NB4 (cell line): ENCODE data around the gene CARS1.

Source experiments
- DNase-seq: peaks from one replicate; pipeline ENCODE4 v3.0.0; 2010; ENCODE audit warnings: low read depth
- H3K4me3 ChIP-seq: one replicate; pipeline ENCODE4 v1.5.1; 2011; ENCODE audit warnings: mild to moderate bottlenecking, low read depth, low read length, moderate library complexity
- CTCF ChIP-seq: IDR thresholded peaks from one replicate; pipeline ENCODE4 v1.5.1; 2012; ENCODE audit warnings: low read depth, low read length
- MAX ChIP-seq: IDR thresholded peaks from 2 replicates; pipeline ENCODE4 v1.6.1; 2011; ENCODE audit warnings: low read depth, low read length
- MYC ChIP-seq: IDR thresholded peaks from 2 replicates; pipeline ENCODE4 v1.6.1; 2011; ENCODE audit warnings: low read depth, low read length
- POLR2A ChIP-seq: IDR thresholded peaks from 2 replicates; pipeline ENCODE4 v1.6.1; 2011; ENCODE audit warnings: mild to moderate bottlenecking; ENCODE audit not compliant: insufficient read length; ENCODE audit errors: extremely low read depth

CARS1 gene

GRCh38 chr11:3094223-3094824, 37.1 kb upstream of the CARS1 start:
- TF ChIP-seq MAX (no peak), MYC (no peak), CTCF (no peak), POLR2A (no peak)
- H3K4me3 ChIP-seq = no peak overlapping the region
- no peak for DNase-seq

GRCh38 chr11:3093281-3094191, 36.3 kb upstream of the CARS1 start:
- DNase-seq = peak; percentile 15
- TF ChIP-seq POLR2A (no peak), MAX (no peak), CTCF (no peak), MYC (no peak)
- H3K4me3 ChIP-seq = no peak overlapping the region

GRCh38 chr11:3092603-3093141, 35.4 kb upstream of the CARS1 start:
- TF ChIP-seq MAX = no peak
- no peak for TF ChIP-seq CTCF
- TF ChIP-seq POLR2A = no peak
- TF ChIP-seq MYC = no peak
- H3K4me3 ChIP-seq = no peak overlapping the region
- peak; percentile 16 for DNase-seq

- TF ChIP-seq CTCF = peak; percentile 84
- no peak; the same call in 1 of the 2 replicates for TF ChIP-seq MYC
- no peak for TF ChIP-seq POLR2A
- TF ChIP-seq MAX = 0 out of 2 replicates have a peak, but pooled peaks have one; percentile 48
- H3K4me3 ChIP-seq = no peak overlapping the region
- DNase-seq = peak; percentile 70
Measured at GRCh38 chr11:3091846-3092602, 34.8 kb upstream of the CARS1 start.

GRCh38 chr11:3091081-3091845, 34.0 kb upstream of the CARS1 start:
- TF ChIP-seq CTCF (no peak), POLR2A (no peak), MAX (no peak), MYC (no peak)
- no peak overlapping the region for H3K4me3 ChIP-seq
- DNase-seq = no peak
